PC-9 (cell line): ENCODE measurements around the gene CDKN3.

ENCODE experiments used
- EZH2 ChIP-seq: fragments of 200-600 bp; sonication (generic); IDR thresholded peaks from 2 replicates; pipeline ENCODE4 v1.8.0; 2017; ENCODE audit warnings: antibody characterized with exemption, low read depth
- TF ChIP-seq, protein P1 (sequence below): fragments of 200-600 bp; sonication (generic); conservative IDR thresholded peaks from 2 replicates; pipeline ENCODE4 v1.6.1; 2017; ENCODE audit warnings: mixed run types, antibody characterized with exemption, mild to moderate bottlenecking, moderate library complexity

DNA sequence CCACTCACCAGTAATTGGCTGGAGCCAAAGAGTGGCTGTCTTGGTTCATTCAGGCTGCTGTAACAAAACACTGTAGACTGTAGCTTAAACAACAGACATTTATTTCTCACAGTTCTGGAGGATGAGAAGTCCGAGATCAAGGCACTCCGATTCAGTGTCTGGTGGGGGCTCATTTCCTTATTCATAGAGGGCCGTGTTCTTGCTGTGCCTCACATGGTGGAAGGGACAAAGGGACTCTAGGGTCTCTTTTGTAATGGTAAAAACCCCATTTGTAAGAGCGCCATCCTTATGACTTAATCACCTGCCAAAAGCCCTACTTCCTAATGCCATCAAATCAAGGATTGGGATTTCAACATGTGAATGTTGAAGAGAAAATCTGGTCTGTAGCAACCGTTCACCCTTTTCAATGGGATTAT lies 34.7 kb upstream of the CDKN3 start:
- TF ChIP-seq, protein P1, sequence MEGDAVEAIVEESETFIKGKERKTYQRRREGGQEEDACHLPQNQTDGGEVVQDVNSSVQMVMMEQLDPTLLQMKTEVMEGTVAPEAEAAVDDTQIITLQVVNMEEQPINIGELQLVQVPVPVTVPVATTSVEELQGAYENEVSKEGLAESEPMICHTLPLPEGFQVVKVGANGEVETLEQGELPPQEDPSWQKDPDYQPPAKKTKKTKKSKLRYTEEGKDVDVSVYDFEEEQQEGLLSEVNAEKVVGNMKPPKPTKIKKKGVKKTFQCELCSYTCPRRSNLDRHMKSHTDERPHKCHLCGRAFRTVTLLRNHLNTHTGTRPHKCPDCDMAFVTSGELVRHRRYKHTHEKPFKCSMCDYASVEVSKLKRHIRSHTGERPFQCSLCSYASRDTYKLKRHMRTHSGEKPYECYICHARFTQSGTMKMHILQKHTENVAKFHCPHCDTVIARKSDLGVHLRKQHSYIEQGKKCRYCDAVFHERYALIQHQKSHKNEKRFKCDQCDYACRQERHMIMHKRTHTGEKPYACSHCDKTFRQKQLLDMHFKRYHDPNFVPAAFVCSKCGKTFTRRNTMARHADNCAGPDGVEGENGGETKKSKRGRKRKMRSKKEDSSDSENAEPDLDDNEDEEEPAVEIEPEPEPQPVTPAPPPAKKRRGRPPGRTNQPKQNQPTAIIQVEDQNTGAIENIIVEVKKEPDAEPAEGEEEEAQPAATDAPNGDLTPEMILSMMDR: no peak
- TF ChIP-seq EZH2: no peak
